WERI-Rb-1 (cell line): ENCODE data around the gene MAP3K14.
"Not testable (repeated sequence)": the region's sequence is repeated elsewhere in the genome, so short reads cannot be mapped to it uniquely, and the experiment has no call there.

Source experiments
- DNase-seq: peaks from one replicate; pipeline ENCODE4 v3.0.0-alpha.2; 2020
- H3K27ac ChIP-seq: fragments of 250-450 bp; sonication (Bioruptor Pico); 2 replicates; pipeline ENCODE4 v1.5.1; 2020; ENCODE audit warnings: mild to moderate bottlenecking, moderate library complexity
- H3K27me3 ChIP-seq: fragments of 250-450 bp; sonication (Bioruptor Pico); 2 replicates; pipeline ENCODE4 v1.5.1; 2021; ENCODE audit warnings: mild to moderate bottlenecking, low read depth, moderate library complexity; ENCODE audit not compliant: insufficient read depth, severe bottlenecking
- H3K36me3 ChIP-seq: fragments of 250-450 bp; sonication (Bioruptor Pico); 2 replicates; pipeline ENCODE4 v1.5.1; 2020; ENCODE audit warnings: mild to moderate bottlenecking, moderate library complexity
- H3K4me3 ChIP-seq: 2 replicates; pipeline ENCODE4 v1.5.1; 2011; ENCODE audit warnings: low read depth, mild to moderate bottlenecking, control low read depth, low read length
- H3K9me3 ChIP-seq: fragments of 250-450 bp; sonication (Bioruptor Pico); 2 replicates; pipeline ENCODE4 v1.5.1; 2021; ENCODE audit warnings: mild to moderate bottlenecking, moderate library complexity; ENCODE audit not compliant: severe bottlenecking
- TF ChIP-seq, protein P1 (sequence below): IDR thresholded peaks from 2 replicates; pipeline ENCODE4 v1.5.1; 2011; ENCODE audit warnings: low read depth, mild to moderate bottlenecking, control low read depth, inconsistent platforms, low read length

The MAP3K14 gene

DNA sequence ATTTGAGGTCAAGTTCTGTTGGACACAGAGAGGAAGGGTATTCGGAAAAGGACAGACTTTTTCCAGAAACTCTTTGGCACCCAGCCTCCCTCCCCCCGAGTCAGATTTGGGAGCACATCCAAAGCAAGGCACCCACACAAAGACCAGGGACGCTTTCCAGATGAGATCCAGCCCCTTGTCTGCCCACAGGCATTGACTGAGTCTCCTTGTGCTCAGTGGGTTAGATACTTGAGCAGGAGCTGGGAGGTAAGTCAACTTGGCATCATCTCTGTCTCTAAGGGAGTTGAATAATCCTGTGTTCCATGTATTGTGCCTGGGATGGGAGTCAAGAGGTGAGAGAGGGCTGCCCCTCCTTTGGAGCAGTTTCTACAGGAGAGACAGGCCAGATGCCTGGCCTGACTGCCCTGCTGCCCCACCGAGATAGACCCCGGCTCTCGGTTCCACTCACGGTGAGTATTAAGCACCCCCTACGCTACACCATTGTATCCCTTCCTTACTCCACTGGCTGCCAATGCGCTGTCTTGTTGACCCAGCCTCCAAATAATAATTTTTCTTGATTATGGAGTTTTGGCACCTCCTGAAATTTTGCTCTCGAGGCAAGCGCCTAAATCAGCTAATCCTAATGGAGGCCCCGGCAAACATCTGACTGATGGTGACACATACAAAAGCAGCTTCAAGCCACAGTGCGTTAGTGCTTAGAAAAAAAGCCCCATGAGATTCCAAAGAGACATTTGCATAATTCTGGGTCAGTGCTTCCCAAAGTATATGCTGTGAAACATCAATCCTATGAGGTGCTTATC lies 29.6 kb upstream of the MAP3K14 start:
- H3K27ac ChIP-seq: no peak overlapping the region
- no peak overlapping the region for H3K4me3 ChIP-seq

DNA sequence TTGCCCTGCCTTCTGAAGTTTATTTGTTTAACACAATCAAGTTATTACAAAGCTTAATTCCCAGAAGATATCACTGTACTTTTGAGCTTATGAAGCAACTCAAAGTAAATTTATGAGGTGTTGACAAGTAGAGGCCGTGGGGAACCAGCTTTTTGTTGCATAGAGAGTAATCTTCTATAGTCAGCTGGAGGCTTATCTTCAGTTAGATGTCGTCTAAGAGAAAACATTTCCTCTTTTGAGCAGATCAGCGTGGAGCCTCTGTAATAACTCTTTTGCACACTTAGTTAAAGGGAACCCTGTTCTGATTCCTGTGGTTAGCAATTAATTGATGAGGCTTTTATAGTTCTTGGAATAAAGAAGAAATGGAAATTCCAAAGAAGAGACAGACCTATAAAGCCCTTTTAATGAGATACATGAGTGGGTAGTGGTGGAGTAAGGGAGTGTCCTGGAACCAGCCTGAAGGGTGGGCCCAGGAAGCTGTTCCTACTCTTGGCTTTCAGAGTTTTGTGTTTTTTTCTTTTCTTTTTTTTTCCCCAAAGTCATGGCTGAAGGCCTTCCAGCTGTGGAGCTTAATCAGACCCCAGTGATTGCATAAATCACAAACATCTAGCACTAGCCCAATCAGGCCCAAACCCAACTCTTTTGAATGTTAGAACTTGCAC lies 28.9 kb upstream of the MAP3K14 start:
- H3K27ac ChIP-seq: no peak overlapping the region
- H3K9me3 ChIP-seq: no peaks in the 10 kb centered on the region
- H3K36me3 ChIP-seq: no peaks in the 10 kb centered on the region
- no peak for DNase-seq
- TF ChIP-seq, protein P1, sequence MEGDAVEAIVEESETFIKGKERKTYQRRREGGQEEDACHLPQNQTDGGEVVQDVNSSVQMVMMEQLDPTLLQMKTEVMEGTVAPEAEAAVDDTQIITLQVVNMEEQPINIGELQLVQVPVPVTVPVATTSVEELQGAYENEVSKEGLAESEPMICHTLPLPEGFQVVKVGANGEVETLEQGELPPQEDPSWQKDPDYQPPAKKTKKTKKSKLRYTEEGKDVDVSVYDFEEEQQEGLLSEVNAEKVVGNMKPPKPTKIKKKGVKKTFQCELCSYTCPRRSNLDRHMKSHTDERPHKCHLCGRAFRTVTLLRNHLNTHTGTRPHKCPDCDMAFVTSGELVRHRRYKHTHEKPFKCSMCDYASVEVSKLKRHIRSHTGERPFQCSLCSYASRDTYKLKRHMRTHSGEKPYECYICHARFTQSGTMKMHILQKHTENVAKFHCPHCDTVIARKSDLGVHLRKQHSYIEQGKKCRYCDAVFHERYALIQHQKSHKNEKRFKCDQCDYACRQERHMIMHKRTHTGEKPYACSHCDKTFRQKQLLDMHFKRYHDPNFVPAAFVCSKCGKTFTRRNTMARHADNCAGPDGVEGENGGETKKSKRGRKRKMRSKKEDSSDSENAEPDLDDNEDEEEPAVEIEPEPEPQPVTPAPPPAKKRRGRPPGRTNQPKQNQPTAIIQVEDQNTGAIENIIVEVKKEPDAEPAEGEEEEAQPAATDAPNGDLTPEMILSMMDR: no peak
- H3K27me3 ChIP-seq: no peaks in the 10 kb centered on the region
- H3K4me3 ChIP-seq: no peak overlapping the region

More for the DNA sequence above, 29.6 kb upstream of the MAP3K14 start:
- H3K36me3 ChIP-seq: no peaks in the 10 kb centered on the region
- no peaks in the 10 kb centered on the region for H3K27me3 ChIP-seq
- TF ChIP-seq, protein P1: no peak
- no peak for DNase-seq
- no peaks in the 10 kb centered on the region for H3K9me3 ChIP-seq

DNA sequence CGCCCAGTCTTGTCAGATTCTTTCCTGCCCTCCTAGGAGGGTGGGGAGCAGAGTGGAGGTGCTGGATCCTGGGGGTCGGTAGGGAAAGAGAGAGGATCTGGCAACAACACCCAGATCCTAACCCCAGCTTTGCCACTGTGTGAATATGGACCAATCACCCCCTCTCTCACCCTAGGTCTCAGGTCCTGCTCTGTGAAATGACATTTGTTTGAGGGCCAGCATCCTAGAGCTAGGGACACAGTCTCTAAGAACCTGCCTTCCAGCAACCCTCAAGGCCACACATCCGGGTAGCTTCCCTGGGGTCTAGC lies 28.4 kb upstream of the MAP3K14 start:
- no peaks in the 10 kb centered on the region for H3K27me3 ChIP-seq
- H3K9me3 ChIP-seq: no peaks in the 10 kb centered on the region
- no peak overlapping the region for H3K27ac ChIP-seq
- no peaks in the 10 kb centered on the region for H3K36me3 ChIP-seq
- no peak for DNase-seq
- no peak overlapping the region for H3K4me3 ChIP-seq
- TF ChIP-seq, protein P1: no peak

DNA sequence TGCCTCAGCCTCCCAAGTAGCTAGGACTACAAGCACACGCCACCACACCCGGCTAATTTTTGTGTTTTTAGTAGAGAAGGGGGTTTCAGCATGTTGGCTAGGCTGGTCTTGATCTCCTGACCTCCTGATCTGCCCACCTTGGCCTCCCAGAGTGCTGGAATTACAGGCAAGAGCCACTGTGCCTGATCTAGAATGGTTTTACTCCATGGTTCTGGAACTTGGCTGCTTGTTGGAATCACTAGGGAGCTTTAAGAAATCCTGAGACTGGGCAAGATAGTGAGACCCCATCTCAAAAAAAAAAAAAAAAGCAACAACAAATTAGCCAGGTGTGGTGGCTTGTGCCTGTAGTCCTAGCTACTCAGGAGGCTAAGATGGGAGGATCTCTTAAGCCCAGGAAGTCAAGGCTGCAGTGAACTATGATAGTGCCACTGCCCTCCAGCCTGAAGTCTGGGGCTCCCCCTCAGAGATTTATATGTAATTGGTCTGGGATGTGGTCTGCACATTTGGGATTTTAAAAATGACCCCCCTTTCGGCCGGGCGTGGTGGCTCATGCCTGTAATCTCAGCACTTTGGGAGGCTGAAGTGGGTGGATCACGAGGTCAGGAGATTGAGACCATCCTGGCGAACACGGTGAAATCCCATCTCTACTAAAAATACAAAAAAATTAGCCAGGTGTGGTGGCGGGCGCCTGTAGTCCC lies 27.3 kb upstream of the MAP3K14 start:
- H3K36me3 ChIP-seq, H3K9me3 ChIP-seq, H3K27ac ChIP-seq, H3K27me3 ChIP-seq, DNase-seq, H3K4me3 ChIP-seq: not testable (repeated sequence)

DNA sequence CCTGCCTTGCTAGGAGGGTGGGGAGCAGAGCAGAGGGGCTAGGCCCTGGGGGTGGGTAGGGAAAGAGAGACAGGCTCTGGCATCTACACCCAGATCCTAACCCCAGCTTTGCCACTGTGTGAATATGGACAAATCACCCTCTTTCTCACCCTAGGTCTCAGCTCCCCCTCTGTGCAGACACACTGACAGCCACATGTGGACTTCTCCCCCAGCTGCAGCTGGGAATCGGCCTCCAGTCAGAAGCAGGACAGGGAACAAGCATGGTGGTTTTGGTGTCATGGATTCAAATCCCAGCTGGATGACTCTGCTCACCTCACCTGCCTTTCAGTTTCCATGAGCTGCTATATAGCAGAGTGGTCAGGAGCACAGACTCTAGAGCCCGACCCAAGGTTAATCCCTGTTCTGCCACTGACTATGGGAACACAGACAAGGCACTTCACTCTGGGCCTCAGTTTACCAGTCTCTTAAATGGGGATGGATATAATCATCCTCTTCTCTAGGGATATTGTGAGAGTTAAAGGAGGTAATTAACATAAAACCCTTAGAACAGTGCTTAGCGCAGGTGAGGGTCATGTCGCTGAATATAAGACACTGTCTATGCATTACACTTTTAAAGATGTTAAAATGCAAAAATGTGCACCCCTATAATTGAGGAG lies 26.2 kb upstream of the MAP3K14 start:
- Histone ChIP-seq H3K27ac (no peak overlapping the region), H3K27me3 (no peaks in the 10 kb centered on the region), H3K9me3 (no peaks in the 10 kb centered on the region), H3K4me3 (no peak overlapping the region), H3K36me3 (no peaks in the 10 kb centered on the region)
- no peak for DNase-seq
- TF ChIP-seq, protein P1: no peak

DNA sequence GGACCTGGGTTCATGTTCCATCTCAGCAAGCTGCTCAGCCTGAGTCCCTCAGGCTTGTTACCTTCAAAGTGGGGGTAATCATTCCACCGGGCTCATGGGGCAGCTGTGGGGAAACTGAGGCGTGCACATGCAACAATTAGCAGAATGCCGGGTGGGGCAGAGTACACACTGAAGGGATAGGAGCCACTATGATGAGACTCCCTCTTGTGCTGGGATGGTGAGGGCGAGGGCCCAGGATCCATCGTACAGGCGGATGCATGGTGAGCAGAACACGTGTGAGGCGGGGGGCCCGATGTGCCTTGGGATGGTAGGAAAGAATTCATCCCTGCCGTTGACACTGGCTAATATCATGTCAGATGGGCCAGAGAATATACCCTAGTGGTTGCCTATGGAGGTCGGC lies 25.5 kb upstream of the MAP3K14 start:
- H3K27me3 ChIP-seq: no peaks in the 10 kb centered on the region
- H3K27ac ChIP-seq: no peak overlapping the region
- no peaks in the 10 kb centered on the region for H3K36me3 ChIP-seq
- DNase-seq: no peak
- TF ChIP-seq, protein P1: no peak
- H3K4me3 ChIP-seq: no peak overlapping the region
- no peaks in the 10 kb centered on the region for H3K9me3 ChIP-seq
